ENCODE measurements around the gene KRTAP3-2. TPM values are rescaled to one million over a fixed set of nuclear protein-coding genes. Genes with fewer than 3 reads are reported as not detected.

Gene KRTAP3-2
- total RNA-seq, 1 donor: not detected

GRCh38 chr17:40958086-40958953 lies 41.4 kb downstream of the KRTAP3-2 start:
- no peak for DNase-seq (ENCODE audit: low read depth)
- no peak overlapping the region for H3K4me3 ChIP-seq (ENCODE audit: low read depth, low read length)
- TF ChIP-seq, protein P1, sequence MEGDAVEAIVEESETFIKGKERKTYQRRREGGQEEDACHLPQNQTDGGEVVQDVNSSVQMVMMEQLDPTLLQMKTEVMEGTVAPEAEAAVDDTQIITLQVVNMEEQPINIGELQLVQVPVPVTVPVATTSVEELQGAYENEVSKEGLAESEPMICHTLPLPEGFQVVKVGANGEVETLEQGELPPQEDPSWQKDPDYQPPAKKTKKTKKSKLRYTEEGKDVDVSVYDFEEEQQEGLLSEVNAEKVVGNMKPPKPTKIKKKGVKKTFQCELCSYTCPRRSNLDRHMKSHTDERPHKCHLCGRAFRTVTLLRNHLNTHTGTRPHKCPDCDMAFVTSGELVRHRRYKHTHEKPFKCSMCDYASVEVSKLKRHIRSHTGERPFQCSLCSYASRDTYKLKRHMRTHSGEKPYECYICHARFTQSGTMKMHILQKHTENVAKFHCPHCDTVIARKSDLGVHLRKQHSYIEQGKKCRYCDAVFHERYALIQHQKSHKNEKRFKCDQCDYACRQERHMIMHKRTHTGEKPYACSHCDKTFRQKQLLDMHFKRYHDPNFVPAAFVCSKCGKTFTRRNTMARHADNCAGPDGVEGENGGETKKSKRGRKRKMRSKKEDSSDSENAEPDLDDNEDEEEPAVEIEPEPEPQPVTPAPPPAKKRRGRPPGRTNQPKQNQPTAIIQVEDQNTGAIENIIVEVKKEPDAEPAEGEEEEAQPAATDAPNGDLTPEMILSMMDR (IDR thresholded peaks at IDR 0.05; ENCODE audit: insufficient read depth, low read length): no peak

DNA sequence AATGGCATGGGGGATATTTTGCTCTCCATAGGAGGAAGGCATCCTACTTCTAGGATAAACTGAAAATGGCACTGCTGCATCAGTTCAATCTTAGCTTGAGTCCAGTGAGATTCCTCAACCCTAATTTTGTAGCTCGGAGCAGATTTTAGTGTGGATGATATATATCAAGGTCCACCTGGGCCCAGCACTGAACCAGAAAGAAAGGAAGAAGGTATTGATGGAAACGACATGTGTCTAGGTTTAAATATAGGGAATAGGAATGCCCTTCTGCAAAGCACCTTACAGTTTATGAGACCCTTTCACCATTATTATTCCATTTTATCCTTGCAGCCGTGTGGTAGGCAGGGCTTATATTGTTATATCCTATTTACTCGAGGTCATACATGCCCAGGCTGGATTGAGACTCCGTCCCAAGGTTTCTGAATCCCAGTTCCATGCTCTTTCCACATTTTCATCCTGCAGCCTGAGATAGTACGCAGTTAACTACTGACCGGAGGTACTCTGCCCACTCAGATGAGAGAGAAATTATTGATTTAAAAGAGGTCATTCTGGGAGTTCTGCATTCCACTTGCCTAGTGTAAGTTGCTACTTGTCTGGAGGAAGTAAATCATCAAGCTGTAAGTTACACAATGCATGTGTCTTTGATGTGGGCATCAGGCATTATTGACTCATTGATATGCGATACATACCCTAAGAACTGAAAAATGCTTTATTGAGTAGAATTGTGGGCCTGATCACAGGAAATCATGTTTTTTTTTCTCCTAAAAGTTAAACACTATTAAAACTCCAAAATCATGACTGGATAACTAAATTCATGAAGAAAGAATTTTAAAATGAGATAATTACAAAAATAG lies 43.1 kb downstream of the KRTAP3-2 start:
- no peak overlapping the region for H3K4me3 ChIP-seq (ENCODE audit: low read depth, low read length)
- TF ChIP-seq, protein P1 (IDR thresholded peaks at IDR 0.05; ENCODE audit: insufficient read depth, low read length): no peak
- DNase-seq (ENCODE audit: low read depth): peak; percentile 83

GRCh38 chr17:40953881-40954280 lies 45.8 kb downstream of the KRTAP3-2 start:
- DNase-seq (ENCODE audit: low read depth): peak; percentile 69
- TF ChIP-seq, protein P1 (IDR thresholded peaks at IDR 0.05; ENCODE audit: insufficient read depth, low read length): no peak
- H3K4me3 ChIP-seq (ENCODE audit: low read depth, low read length): no peak overlapping the region

GRCh38 chr17:40952661-40953060 lies 47.0 kb downstream of the KRTAP3-2 start:
- TF ChIP-seq, protein P1 (IDR thresholded peaks at IDR 0.05; ENCODE audit: insufficient read depth, low read length): no peak
- no peak overlapping the region for H3K4me3 ChIP-seq (ENCODE audit: low read depth, low read length)
- peak; percentile 89 for DNase-seq (ENCODE audit: low read depth)

DNA sequence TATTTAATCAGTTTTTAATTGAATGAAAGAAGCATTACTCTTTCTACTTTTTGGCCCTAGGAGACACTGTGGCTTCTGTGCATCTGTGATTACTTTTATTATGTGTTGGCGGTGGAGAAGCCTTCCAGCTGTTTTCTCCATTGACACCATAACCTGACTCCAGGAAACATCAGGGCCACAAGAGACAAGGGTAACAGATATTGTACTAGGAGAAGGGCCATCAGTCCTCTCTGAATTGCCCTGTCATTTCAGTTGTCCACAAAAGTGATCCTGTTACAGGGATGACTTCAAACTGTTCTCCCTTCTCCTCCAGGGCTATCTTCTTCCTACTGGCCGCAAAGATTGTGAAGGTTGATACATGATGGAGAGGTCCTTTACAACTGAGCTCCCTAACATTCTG lies 47.6 kb downstream of the KRTAP3-2 start:
- no peak for DNase-seq (ENCODE audit: low read depth)
- TF ChIP-seq, protein P1 (IDR thresholded peaks at IDR 0.05; ENCODE audit: insufficient read depth, low read length): no peak
- no peak overlapping the region for H3K4me3 ChIP-seq (ENCODE audit: low read depth, low read length)

- TF ChIP-seq, protein P1 (IDR thresholded peaks at IDR 0.05; ENCODE audit: insufficient read depth, low read length): no peak
- H3K4me3 ChIP-seq (ENCODE audit: low read depth, low read length): no peak overlapping the region
- no peak for DNase-seq (ENCODE audit: low read depth)
These were observed 48.6 kb downstream of the KRTAP3-2 start for GRCh38 chr17:40951011-40951622.

Measured in fibroblast of the aortic adventitia (primary cell).